ENCODE data around the gene SLC51A. TPM values are rescaled to one million over a fixed set of nuclear protein-coding genes. Genes with fewer than 3 reads are reported as not detected.

SLC51A gene
- total and polyA plus RNA-seq, 2 of the 13 experiments (the other 11 are each of a cell fraction or from before 2014, with no cell fraction given) = 4.3 to 48.8 TPM

DNA sequence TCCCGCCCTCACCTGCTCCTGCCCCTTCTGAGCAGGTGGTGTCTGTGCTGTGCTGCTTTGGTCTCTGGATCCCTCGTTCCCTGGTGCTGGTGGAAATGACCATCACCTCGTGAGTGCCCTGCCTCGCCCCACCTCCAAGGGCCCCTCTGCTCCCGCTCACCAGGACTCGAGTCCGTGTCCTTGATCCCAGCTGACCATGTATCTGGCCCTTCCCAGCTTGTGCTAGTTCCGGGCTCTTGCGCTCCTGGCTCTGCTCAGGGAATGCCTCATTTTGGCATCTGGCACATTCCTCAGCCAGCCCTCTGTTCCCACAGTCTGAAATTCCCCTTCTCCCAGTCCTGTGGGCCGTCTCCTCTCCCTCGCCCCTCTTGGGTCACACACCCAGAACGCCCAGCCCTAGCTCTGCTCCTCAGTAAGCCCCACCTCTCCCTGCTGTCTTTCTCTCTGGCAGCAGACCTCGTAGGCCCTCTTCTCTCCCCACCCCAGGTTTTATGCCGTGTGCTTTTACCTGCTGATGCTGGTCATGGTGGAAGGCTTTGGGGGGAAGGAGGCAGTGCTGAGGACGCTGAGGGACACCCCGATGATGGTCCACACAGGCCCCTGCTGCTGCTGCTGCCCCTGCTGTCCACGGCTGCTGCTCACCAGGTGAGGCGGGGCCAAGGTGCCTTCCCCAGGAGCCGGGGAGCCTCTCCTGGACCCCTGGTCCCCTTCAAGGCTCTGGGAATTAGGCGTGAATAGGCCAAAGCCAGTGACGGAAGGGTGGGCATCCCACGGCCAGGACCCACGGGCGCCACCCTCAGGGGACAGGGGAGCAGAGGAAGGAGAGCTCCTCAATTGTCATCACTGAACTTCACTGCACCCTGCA, 11.5 kb downstream of the SLC51A start (continued):
- TF ChIP-seq, protein P1, sequence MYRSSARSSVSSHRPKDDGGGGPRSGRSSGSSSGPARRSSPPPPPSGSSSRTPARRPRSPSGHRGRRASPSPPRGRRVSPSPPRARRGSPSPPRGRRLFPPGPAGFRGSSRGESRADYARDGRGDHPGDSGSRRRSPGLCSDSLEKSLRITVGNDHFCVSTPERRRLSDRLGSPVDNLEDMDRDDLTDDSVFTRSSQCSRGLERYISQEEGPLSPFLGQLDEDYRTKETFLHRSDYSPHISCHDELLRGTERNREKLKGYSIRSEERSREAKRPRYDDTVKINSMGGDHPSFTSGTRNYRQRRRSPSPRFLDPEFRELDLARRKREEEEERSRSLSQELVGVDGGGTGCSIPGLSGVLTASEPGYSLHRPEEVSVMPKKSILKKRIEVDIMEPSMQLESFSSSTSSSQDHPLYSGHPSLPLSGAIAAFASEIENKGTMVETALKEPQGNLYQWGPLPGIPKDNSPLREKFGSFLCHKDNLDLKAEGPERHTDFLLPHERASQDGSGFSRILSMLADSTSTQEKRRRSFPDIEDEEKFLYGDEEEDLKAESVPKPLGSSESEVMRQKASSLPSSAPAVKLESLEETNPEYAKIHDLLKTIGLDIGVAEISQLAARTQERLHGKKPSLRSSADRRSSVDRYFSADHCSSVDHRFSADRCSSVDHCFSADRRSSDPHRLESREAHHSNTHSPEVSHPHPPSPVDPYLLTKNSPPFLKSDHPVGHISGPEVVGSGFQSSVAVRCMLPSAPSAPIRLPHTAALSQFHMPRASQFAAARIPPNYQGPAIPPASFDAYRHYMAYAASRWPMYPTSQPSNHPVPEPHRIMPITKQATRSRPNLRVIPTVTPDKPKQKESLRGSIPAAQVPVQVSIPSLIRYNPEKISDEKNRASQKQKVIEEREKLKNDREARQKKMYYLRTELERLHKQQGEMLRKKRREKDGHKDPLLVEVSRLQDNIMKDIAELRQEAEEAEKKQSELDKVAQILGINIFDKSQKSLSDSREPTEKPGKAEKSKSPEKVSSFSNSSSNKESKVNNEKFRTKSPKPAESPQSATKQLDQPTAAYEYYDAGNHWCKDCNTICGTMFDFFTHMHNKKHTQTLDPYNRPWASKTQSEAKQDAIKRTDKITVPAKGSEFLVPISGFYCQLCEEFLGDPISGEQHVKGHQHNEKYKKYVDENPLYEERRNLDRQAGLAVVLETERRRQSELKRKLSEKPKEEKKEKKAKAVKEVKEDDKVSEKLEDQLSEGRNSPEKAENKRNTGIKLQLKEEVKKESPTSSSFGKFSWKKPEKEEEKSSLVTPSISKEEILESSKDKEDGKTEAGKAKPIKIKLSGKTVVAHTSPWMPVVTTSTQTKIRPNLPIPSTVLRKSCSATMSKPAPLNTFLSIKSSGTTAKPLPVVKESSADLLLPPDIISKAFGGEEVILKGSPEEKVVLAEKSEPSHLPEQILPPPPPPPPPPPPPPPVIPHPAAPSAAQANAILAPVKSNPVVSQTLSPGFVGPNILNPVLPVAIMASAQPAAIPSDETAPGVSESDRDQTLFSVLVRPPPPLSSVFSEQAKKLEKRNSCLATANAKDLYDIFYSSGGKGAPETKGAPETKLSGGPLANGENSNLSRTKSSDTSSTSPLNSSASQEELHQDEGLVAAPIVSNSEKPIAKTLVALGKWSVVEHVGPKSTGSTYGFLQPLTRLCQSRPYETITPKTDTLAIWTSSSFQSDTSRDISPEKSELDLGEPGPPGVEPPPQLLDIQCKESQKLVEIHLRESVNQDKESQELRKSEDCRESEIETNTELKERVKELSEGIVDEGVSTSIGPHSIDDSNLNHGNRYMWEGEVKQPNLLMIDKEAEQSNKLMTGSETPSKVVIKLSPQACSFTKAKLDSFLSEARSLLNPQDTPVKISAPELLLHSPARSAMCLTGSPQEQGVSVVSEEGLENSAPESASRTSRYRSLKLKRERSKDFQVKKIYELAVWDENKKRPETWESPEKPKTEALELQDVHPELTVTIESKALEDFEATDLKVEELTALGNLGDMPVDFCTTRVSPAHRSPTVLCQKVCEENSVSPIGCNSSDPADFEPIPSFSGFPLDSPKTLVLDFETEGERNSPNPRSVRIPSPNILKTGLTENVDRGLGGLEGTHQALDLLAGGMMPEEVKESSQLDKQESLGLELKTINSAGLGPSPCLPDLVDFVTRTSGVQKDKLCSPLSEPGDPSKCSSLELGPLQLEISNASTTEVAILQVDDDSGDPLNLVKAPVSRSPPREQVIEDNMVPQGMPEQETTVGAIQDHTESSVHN (CRISPR knock-in tag; IDR thresholded peaks at IDR 0.05) = no peak
- TF ChIP-seq ZFY (CRISPR knock-in tag; IDR thresholded peaks at IDR 0.05) (peak; percentile 56; the same call in 1 of the 2 replicates), PRPF4 (IDR thresholded peaks at IDR 0.05; ENCODE audit: low read depth, low read length, poor library complexity, severe bottlenecking) (no peak), ZNF354B (CRISPR knock-in tag; IDR thresholded peaks at IDR 0.05) (0 out of 2 replicates have a peak, but pooled peaks have one; percentile 48), ELF3 (CRISPR knock-in tag; IDR thresholded peaks at IDR 0.05) (peak; percentile 83; the same call in 1 of the 2 replicates), DPF2 (CRISPR knock-in tag; IDR thresholded peaks at IDR 0.05; ENCODE audit: borderline replicate concordance, low read depth) (peak; percentile 46; the same call in 1 of the 2 replicates), TEAD3 (CRISPR knock-in tag; optimal IDR thresholded peaks at IDR 0.05; ENCODE audit: borderline replicate concordance) (peak; percentile 85), SP4 (CRISPR knock-in tag; IDR thresholded peaks at IDR 0.05) (no peak), GABPB1 (CRISPR knock-in tag; IDR thresholded peaks at IDR 0.05) (peak; percentile 49), ZNF234 (CRISPR knock-in tag; conservative IDR thresholded peaks at IDR 0.05) (no peak), NR2F1 (CRISPR knock-in tag; IDR thresholded peaks at IDR 0.05) (peak in 1 of 2 experiments; percentile 61; a peak in 1 of 4 replicates), ZNF441 (CRISPR knock-in tag; IDR thresholded peaks at IDR 0.05; ENCODE audit: borderline replicate concordance) (peak; percentile 34; the same call in 1 of the 2 replicates), SMC3 (IDR thresholded peaks at IDR 0.05; ENCODE audit: low read length) (no peak), HDAC1 (CRISPR knock-in tag; IDR thresholded peaks at IDR 0.05) (peak; percentile 82; the same call in 1 of the 2 replicates)
- TF ChIP-seq, protein P2, sequence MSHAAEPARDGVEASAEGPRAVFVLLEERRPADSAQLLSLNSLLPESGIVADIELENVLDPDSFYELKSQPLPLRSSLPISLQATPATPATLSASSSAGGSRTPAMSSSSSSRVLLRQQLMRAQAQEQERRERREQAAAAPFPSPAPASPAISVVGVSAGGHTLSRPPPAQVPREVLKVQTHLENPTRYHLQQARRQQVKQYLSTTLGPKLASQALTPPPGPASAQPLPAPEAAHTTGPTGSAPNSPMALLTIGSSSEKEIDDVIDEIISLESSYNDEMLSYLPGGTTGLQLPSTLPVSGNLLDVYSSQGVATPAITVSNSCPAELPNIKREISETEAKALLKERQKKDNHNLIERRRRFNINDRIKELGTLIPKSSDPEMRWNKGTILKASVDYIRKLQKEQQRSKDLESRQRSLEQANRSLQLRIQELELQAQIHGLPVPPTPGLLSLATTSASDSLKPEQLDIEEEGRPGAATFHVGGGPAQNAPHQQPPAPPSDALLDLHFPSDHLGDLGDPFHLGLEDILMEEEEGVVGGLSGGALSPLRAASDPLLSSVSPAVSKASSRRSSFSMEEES (CRISPR knock-in tag; IDR thresholded peaks at IDR 0.05) = 0 out of 2 replicates have a peak, but pooled peaks have one; percentile 53
- TF ChIP-seq, protein P3, sequence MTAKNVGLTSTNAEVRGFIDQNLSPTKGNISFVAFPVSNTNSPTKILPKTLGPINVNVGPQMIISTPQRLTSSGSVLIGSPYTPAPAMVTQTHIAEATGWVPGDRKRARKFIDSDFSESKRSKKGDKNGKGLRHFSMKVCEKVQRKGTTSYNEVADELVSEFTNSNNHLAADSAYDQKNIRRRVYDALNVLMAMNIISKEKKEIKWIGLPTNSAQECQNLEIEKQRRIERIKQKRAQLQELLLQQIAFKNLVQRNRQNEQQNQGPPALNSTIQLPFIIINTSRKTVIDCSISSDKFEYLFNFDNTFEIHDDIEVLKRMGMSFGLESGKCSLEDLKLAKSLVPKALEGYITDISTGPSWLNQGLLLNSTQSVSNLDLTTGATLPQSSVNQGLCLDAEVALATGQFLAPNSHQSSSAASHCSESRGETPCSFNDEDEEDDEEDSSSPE (CRISPR knock-in tag; IDR thresholded peaks at IDR 0.05) = peak; percentile 81
